Measurements from ENCODE around the gene GBE1.
"Not testable (repeated sequence)": the region's sequence is repeated elsewhere in the genome, so short reads cannot be mapped to it uniquely, and the experiment has no call there.

GBE1 gene

GRCh38 chr3:81770710-81771109 is 9.3 kb upstream of the GBE1 start:
- Histone ChIP-seq H3K27me3 (ENCODE audit: insufficient read depth, low read depth, severe bottlenecking) (no peaks in the 10 kb centered on the region), H3K4me3 (ENCODE audit: low read depth, low read length) (no peak overlapping the region), H3K27ac (no peak overlapping the region), H3K36me3 (no peaks in the 10 kb centered on the region), H3K9me3 (ENCODE audit: severe bottlenecking) (no peaks in the 10 kb centered on the region)
- no peak for DNase-seq
- TF ChIP-seq, protein P1, sequence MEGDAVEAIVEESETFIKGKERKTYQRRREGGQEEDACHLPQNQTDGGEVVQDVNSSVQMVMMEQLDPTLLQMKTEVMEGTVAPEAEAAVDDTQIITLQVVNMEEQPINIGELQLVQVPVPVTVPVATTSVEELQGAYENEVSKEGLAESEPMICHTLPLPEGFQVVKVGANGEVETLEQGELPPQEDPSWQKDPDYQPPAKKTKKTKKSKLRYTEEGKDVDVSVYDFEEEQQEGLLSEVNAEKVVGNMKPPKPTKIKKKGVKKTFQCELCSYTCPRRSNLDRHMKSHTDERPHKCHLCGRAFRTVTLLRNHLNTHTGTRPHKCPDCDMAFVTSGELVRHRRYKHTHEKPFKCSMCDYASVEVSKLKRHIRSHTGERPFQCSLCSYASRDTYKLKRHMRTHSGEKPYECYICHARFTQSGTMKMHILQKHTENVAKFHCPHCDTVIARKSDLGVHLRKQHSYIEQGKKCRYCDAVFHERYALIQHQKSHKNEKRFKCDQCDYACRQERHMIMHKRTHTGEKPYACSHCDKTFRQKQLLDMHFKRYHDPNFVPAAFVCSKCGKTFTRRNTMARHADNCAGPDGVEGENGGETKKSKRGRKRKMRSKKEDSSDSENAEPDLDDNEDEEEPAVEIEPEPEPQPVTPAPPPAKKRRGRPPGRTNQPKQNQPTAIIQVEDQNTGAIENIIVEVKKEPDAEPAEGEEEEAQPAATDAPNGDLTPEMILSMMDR (IDR thresholded peaks at IDR 0.05; ENCODE audit: low read depth, low read length): no peak

- TF ChIP-seq, protein P1 (IDR thresholded peaks at IDR 0.05; ENCODE audit: low read depth, low read length): no peak
- no peak overlapping the region for H3K27ac ChIP-seq
- no peaks in the 10 kb centered on the region for H3K36me3 ChIP-seq
- DNase-seq: no peak
- no peaks in the 10 kb centered on the region for H3K27me3 ChIP-seq (ENCODE audit: insufficient read depth, low read depth, severe bottlenecking)
- no peaks in the 10 kb centered on the region for H3K9me3 ChIP-seq (ENCODE audit: severe bottlenecking)
- H3K4me3 ChIP-seq (ENCODE audit: low read depth, low read length): no peak overlapping the region
These were observed 7.9 kb upstream of the GBE1 start for GRCh38 chr3:81769299-81769698.

DNA sequence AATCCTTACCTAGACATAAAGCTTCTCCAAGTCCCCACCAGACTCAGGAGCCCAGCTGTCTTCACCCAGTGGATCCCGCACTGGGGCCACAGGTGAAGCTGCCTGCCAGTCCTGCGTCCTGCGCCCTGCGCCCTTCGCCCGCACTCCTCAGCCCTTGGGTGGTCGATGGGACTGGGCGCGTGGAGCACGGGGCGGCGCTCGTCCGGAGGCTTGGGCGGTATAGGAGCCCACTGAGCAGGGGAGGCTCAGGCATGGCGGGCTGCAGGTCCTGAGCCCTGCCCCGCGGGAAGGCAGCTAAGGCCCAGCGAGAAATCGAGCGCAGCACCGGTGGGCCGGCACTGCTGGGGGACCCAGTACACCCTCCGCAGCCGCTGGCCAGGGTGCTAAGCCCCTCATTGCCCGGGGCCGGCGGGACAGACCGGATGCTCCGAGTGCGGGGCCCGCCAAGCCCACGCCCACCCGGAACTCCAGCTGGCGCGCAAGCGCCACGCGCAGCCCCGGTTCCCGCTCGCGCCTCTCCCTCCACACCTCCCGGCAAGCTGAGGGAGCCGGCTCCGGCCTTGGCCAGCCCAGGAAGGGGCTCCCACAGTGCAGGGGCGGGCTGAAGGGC is 5.9 kb upstream of the GBE1 start:
- not testable (repeated sequence) for H3K9me3 ChIP-seq (ENCODE audit: severe bottlenecking); H3K27ac ChIP-seq; H3K36me3 ChIP-seq; H3K4me3 ChIP-seq (ENCODE audit: low read depth, low read length); H3K27me3 ChIP-seq (ENCODE audit: insufficient read depth, low read depth, severe bottlenecking); DNase-seq

DNA sequence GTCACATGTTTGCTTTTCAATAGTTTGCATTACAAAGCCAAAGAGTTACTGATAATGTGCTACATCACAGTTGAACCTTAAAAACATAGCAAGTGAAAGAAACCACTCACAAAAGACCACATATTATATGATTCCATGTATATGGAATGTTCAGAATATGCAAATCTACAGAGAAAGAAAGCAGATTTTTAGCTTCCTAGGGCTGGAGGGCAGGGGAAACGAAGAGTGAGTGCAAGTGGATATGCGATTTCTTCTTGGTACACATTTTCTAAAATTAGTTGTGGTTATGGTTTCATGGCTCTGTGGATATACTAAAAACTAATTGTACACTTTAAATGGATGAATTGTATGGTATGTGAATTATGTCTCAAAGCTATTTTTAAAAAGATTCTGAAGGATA is 4.0 kb upstream of the GBE1 start:
- DNase-seq: no peak
- H3K27ac ChIP-seq: no peak overlapping the region
- H3K27me3 ChIP-seq (ENCODE audit: insufficient read depth, low read depth, severe bottlenecking): no peaks in the 10 kb centered on the region
- TF ChIP-seq, protein P1 (IDR thresholded peaks at IDR 0.05; ENCODE audit: low read depth, low read length): no peak
- no peak overlapping the region for H3K4me3 ChIP-seq (ENCODE audit: low read depth, low read length)
- no peaks in the 10 kb centered on the region for H3K36me3 ChIP-seq
- H3K9me3 ChIP-seq (ENCODE audit: severe bottlenecking): no peaks in the 10 kb centered on the region

DNA sequence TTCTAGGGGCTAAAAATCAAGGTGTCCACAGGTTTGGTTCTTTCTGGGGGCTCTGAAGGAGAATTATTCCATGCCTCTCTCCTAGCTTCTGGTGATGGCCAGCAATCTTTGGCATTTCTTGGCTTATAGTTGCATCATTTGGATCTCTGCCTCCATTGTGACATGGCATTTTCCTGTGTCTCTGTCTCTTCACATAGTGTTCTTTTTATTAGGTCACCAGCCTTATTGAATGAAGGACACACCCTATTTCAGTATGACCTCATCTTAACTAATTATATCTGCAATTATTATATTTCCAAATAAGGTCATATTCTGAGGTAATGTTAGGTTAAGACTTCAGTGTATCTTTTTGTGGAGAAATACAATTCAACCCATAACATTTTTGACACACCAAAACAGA is 3.2 kb upstream of the GBE1 start:
- Histone ChIP-seq H3K9me3 (ENCODE audit: severe bottlenecking) (no peaks in the 10 kb centered on the region), H3K27ac (no peak overlapping the region), H3K36me3 (no peaks in the 10 kb centered on the region), H3K27me3 (ENCODE audit: insufficient read depth, low read depth, severe bottlenecking) (no peaks in the 10 kb centered on the region), H3K4me3 (ENCODE audit: low read depth, low read length) (no peak overlapping the region)
- TF ChIP-seq, protein P1 (IDR thresholded peaks at IDR 0.05; ENCODE audit: low read depth, low read length): no peak
- DNase-seq: no peak

GRCh38 chr3:81764002-81764401 is 2.6 kb upstream of the GBE1 start:
- TF ChIP-seq, protein P1 (IDR thresholded peaks at IDR 0.05; ENCODE audit: low read depth, low read length): no peak
- no peak overlapping the region for H3K27ac ChIP-seq
- DNase-seq: no peak

More at GRCh38 chr3:81764002-81764401, 2.6 kb upstream of the GBE1 start:
- Histone ChIP-seq H3K27me3 (ENCODE audit: insufficient read depth, low read depth, severe bottlenecking) (no peaks in the 10 kb centered on the region), H3K9me3 (ENCODE audit: severe bottlenecking) (no peaks in the 10 kb centered on the region), H3K36me3 (no peaks in the 10 kb centered on the region), H3K4me3 (ENCODE audit: low read depth, low read length) (no peak overlapping the region)

All from WERI-Rb-1 (cell line).